Activated CD8-positive, alpha-beta T cell treated with anti-CD3 and anti-CD28 coated beads, Interleukin-2, amount 10 ng/mL, durations not matched to agents 7 days and 5 days (primary cell): ENCODE results near the gene SLC44A2. TPM values are rescaled to one million over a fixed set of nuclear protein-coding genes. Genes with fewer than 3 reads are reported as not detected.

ENCODE experiments used
- ATAC-seq: fragments of 150-1000 bp; cut with Tn5 transposase; one replicate; pipeline ENCODE4 v1.10.0; 2021; ENCODE audit warnings: moderate library complexity
- CTCF ChIA-PET: fragments of 350-600 bp; sonication (Branson Sonifier 250); formaldehyde crosslinking; loops from one replicate; lab custom pipeline; 2021; ENCODE audit warnings: antibody characterized with exemption; lab: Charles Lee
- POLR2A ChIA-PET: fragments of 350-600 bp; sonication (Branson Sonifier 250); formaldehyde crosslinking; loops from one replicate; lab custom pipeline; 2021; ENCODE audit warnings: antibody characterized with exemption; lab: Charles Lee
- DNase-seq: peaks from one replicate; pipeline ENCODE4 v3.0.0-alpha.2; 2020
- H3K27ac Mint-ChIP-seq: one replicate; pipeline ENCODE4 v1.8.0; 2021; ENCODE audit warnings: mild to moderate bottlenecking, mixed read lengths
- H3K27me3 Mint-ChIP-seq: one replicate; pipeline ENCODE4 v1.8.0; 2021; ENCODE audit warnings: low read depth, mixed read lengths
- H3K36me3 Mint-ChIP-seq: one replicate; pipeline ENCODE4 v1.8.0; 2021; ENCODE audit warnings: low read depth, mixed read lengths
- H3K4me1 Mint-ChIP-seq: one replicate; pipeline ENCODE4 v1.8.0; 2021; ENCODE audit warnings: low read depth, mixed read lengths
- H3K4me3 Mint-ChIP-seq: one replicate; pipeline ENCODE4 v1.8.0; 2021; ENCODE audit warnings: mild to moderate bottlenecking, mixed read lengths
- H3K9me3 Mint-ChIP-seq: one replicate; pipeline ENCODE4 v1.8.0; 2022; ENCODE audit warnings: mixed read lengths; ENCODE audit not compliant: insufficient read depth
- total RNA-seq, 2 experiments: library from RNA; stranded (reverse); gene quantifications; one replicate each; pipeline ENCODE4 v1.2.3, GENCODE V29; 2021

The SLC44A2 gene
- total RNA-seq, 2 experiments from 2014 or later = 112 to 121 TPM

DNA sequence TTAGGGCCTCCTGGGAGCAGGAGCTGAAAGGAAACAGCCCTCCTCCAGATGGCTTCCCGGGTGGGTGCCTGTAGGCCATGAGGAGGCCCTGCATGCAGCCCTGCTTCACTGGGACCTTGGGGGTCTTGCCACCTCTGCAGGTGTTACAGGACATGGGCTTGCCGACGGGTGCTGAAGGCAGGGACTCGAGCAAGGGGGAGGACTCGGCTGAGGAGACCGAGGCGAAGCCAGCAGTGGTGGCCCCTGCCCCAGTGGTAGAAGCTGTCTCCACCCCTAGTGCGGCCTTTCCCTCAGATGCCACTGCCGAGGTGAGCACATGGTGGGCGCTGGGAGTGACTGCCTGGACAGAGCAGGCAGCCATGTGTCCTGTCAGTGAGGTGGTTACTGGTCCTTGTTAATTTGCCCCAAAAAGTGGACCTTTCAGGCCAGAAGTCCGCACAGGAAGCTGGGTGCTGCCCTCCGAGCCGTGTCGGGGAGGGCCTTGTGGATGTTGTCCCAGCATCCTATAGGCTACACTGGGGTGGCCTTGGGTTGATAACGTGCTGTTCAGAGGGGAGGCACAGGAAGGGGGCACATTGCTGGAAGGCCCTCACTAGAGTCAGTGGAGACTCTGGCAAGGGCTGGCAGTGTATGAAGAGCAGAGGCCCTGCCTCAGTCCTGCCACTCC, 57.2 kb downstream of the SLC44A2 start:
- no peak overlapping the region for H3K4me3 Mint-ChIP-seq
- POLR2A ChIA-PET = no interaction called here
- ATAC-seq (no peak), DNase-seq (no peak)
- CTCF ChIA-PET = interaction anchor here (1.3 kb wide), 1 partner anchor 19 kb away, joined by 5 read pairs; the partner anchor contains the start of gene QTRT1
- no peaks in the 10 kb centered on the region for H3K27me3 Mint-ChIP-seq
- H3K9me3 Mint-ChIP-seq = no peaks in the 10 kb centered on the region
- no peaks in the 10 kb centered on the region for H3K4me1 Mint-ChIP-seq
- H3K27ac Mint-ChIP-seq = no peak overlapping the region
- H3K36me3 Mint-ChIP-seq = peaks cover 77% of the 10 kb centered on the region

GRCh38 chr19:10683064-10683426, 57.7 kb downstream of the SLC44A2 start:
- H3K27ac Mint-ChIP-seq = no peak overlapping the region
- DNase-seq (no peak), ATAC-seq (no peak)
- H3K9me3 Mint-ChIP-seq = no peaks in the 10 kb centered on the region
- H3K4me1 Mint-ChIP-seq = no peaks in the 10 kb centered on the region
- ChIA-PET POLR2A (no interaction called here), CTCF (no interaction called here)
- no peak overlapping the region for H3K4me3 Mint-ChIP-seq
- no peaks in the 10 kb centered on the region for H3K27me3 Mint-ChIP-seq
- peaks cover 79% of the 10 kb centered on the region for H3K36me3 Mint-ChIP-seq

- POLR2A ChIA-PET = no interaction called here
- CTCF ChIA-PET = no interaction called here
- H3K4me1 Mint-ChIP-seq = no peaks in the 10 kb centered on the region
- H3K27me3 Mint-ChIP-seq = no peaks in the 10 kb centered on the region
- no peak for DNase-seq
- H3K4me3 Mint-ChIP-seq = no peak overlapping the region
- H3K36me3 Mint-ChIP-seq = peaks cover 76% of the 10 kb centered on the region
- H3K27ac Mint-ChIP-seq = no peak overlapping the region
- no peak for ATAC-seq
- no peaks in the 10 kb centered on the region for H3K9me3 Mint-ChIP-seq
These were observed 58.2 kb downstream of the SLC44A2 start for GRCh38 chr19:10683582-10683981.

GRCh38 chr19:10685210-10685609, 59.9 kb downstream of the SLC44A2 start:
- DNase-seq (no peak), ATAC-seq (no peak)
- Mint-ChIP-seq H3K4me1 (no peaks in the 10 kb centered on the region), H3K4me3 (no peak overlapping the region), H3K27me3 (no peaks in the 10 kb centered on the region), H3K36me3 (peaks cover 74% of the 10 kb centered on the region), H3K27ac (no peak overlapping the region), H3K9me3 (no peaks in the 10 kb centered on the region)
- ChIA-PET POLR2A (no interaction called here), CTCF (no interaction called here)

DNA sequence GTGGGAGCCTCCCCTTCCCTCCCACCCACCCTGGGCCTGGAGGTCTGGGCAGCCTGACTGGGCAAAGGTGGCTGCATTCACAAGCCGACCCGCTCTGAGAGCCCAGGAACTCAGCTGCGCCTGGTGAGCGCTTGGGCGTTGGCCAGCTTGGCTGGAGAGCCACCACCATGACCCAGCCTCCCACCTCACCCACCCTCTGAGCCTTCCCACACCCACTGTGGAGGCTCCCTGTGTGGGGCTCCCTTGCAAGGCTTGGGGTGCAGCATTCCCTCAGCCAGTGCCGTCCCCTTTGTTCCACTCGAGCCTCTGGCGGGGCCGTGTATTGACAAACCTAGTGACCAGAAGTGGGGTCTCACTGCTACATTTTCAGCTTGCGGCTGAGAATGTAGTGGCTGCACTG, 60.8 kb downstream of the SLC44A2 start:
- no peaks in the 10 kb centered on the region for H3K27me3 Mint-ChIP-seq
- CTCF ChIA-PET = no interaction called here
- no peak overlapping the region for H3K4me3 Mint-ChIP-seq
- DNase-seq (no peak), ATAC-seq (no peak)
- no peak overlapping the region for H3K27ac Mint-ChIP-seq
- no peaks in the 10 kb centered on the region for H3K9me3 Mint-ChIP-seq
- peaks cover 73% of the 10 kb centered on the region for H3K36me3 Mint-ChIP-seq
- POLR2A ChIA-PET = interaction anchor here (1.2 kb wide), 1 partner anchor 9 kb away, joined by 3 read pairs; no protein-coding TSS in a partner anchor
- H3K4me1 Mint-ChIP-seq = no peaks in the 10 kb centered on the region

- H3K27ac Mint-ChIP-seq = no peak overlapping the region
- CTCF ChIA-PET = no interaction called here
- no peak for ATAC-seq
These were observed 61.5 kb downstream of the SLC44A2 start for GRCh38 chr19:10686661-10687517.

DNA sequence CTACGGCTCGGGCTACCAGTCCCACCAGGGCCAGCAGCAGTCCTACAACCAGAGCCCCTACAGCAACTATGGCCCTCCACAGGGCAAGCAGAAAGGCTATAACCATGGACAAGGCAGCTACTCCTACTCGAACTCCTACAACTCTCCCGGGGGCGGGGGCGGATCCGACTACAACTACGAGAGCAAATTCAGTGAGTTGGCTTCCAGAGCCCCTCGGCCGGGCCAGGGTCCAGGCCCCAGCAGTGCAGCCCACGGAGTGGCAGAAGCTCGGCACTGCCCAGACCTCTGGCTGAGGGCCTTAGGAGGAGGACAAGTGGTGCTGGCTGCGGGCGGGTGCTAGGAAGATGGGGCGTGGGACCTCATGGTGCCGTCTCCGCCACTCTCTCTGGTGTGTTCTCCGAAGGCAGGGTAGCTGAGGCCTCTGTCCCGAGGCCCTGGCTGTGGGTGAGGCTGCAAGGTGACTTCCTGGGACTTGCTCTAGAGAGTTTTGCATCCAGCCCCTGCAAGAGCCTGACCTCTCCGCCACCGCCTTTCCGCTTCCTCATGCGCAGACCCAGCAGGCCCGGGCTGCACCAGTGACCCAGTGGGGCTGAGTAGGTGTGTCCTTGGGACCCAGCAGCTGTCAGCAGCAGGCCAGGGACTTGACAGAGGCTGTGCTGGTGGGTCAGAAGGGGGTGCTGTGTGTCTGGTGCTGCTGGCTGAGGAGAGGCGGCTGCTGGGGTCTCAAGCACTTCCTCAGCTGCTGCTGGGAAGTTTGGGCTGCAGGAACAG, 62.4 kb downstream of the SLC44A2 start:
- POLR2A ChIA-PET = interaction anchor here (1.2 to 1.7 kb wide), 2 partner anchors 8 to 13 kb away, joined by 3 to 7 read pairs; partner anchors contain the start of gene QTRT1
- H3K9me3 Mint-ChIP-seq = no peaks in the 10 kb centered on the region

More at GRCh38 chr19:10686661-10687517, 61.5 kb downstream of the SLC44A2 start:
- POLR2A ChIA-PET = interaction anchor here (1.2 kb wide), 1 partner anchor 9 kb away, joined by 3 read pairs; no protein-coding TSS in a partner anchor
- H3K36me3 Mint-ChIP-seq = peaks cover 73% of the 10 kb centered on the region
- H3K27me3 Mint-ChIP-seq = no peaks in the 10 kb centered on the region
- no peaks in the 10 kb centered on the region for H3K9me3 Mint-ChIP-seq
- no peaks in the 10 kb centered on the region for H3K4me1 Mint-ChIP-seq
- H3K4me3 Mint-ChIP-seq = no peak overlapping the region
- DNase-seq = no peak

GRCh38 chr19:10688545-10689280, 63.4 kb downstream of the SLC44A2 start:
- Mint-ChIP-seq H3K9me3 (no peaks in the 10 kb centered on the region), H3K4me3 (no peak overlapping the region), H3K36me3 (peaks cover 70% of the 10 kb centered on the region), H3K4me1 (no peaks in the 10 kb centered on the region), H3K27me3 (no peaks in the 10 kb centered on the region), H3K27ac (no peak overlapping the region)
- ChIA-PET POLR2A (interaction anchor here (1.7 kb wide), 1 partner anchor 12 kb away, joined by 7 read pairs; the partner anchor contains the start of gene QTRT1), CTCF (interaction anchor here (1.2 kb wide), 1 partner anchor 11 kb away, joined by 3 read pairs; no protein-coding TSS in a partner anchor)
- DNase-seq (no peak), ATAC-seq (no peak)

More for the DNA sequence above, 62.4 kb downstream of the SLC44A2 start:
- H3K4me3 Mint-ChIP-seq = no peak overlapping the region
- no peak for ATAC-seq
- DNase-seq = no peak
- H3K27me3 Mint-ChIP-seq = no peaks in the 10 kb centered on the region
- CTCF ChIA-PET = interaction anchor here (1.2 kb wide), 1 partner anchor 12 kb away, joined by 3 read pairs; no protein-coding TSS in a partner anchor
- peaks cover 74% of the 10 kb centered on the region for H3K36me3 Mint-ChIP-seq
- H3K27ac Mint-ChIP-seq = no peak overlapping the region
- H3K4me1 Mint-ChIP-seq = no peaks in the 10 kb centered on the region

- no peak overlapping the region for H3K4me3 Mint-ChIP-seq
- no peak overlapping the region for H3K27ac Mint-ChIP-seq
- H3K36me3 Mint-ChIP-seq = peaks cover 56% of the 10 kb centered on the region
- no peaks in the 10 kb centered on the region for H3K9me3 Mint-ChIP-seq
- ATAC-seq (no peak), DNase-seq (no peak)
- CTCF ChIA-PET = interaction anchor here (2.6 kb wide), 1 partner anchor 9 kb away, joined by 12 read pairs; no protein-coding TSS in a partner anchor
- POLR2A ChIA-PET = no interaction called here
- peaks cover 9% of the 10 kb centered on the region for H3K4me1 Mint-ChIP-seq
- no peaks in the 10 kb centered on the region for H3K27me3 Mint-ChIP-seq
These were observed 65.0 kb downstream of the SLC44A2 start for GRCh38 chr19:10690341-10690781.

- DNase-seq (no peak), ATAC-seq (no peak)
- Mint-ChIP-seq H3K9me3 (no peaks in the 10 kb centered on the region), H3K4me1 (peaks cover 17% of the 10 kb centered on the region), H3K4me3 (no peak overlapping the region), H3K27ac (no peak overlapping the region), H3K36me3 (peaks cover 51% of the 10 kb centered on the region), H3K27me3 (no peaks in the 10 kb centered on the region)
- ChIA-PET CTCF (interaction anchor here (2.6 kb wide), 1 partner anchor 8 kb away, joined by 12 read pairs; no protein-coding TSS in a partner anchor), POLR2A (interaction anchor here (0.8 kb wide), 1 partner anchor 30 kb away, joined by 3 read pairs; no protein-coding TSS in a partner anchor)
These were observed 66.0 kb downstream of the SLC44A2 start for GRCh38 chr19:10691178-10691881.
